ENCODE data around the gene NEK9.
"Not testable (repeated sequence)": the region's sequence is repeated elsewhere in the genome, so short reads cannot be mapped to it uniquely, and the experiment has no call there.

NEK9 gene

GRCh38 chr14:75144944-75145343, 18.1 kb upstream of the NEK9 start:
- DNase-seq (ENCODE audit: low spot score), result no peak

- DNase-seq (ENCODE audit: low spot score), result no peak
Measured at GRCh38 chr14:75143761-75144527, 17.1 kb upstream of the NEK9 start.

- no peak for DNase-seq (ENCODE audit: low spot score)
Measured at GRCh38 chr14:75142494-75142893, 15.6 kb upstream of the NEK9 start.

- DNase-seq (ENCODE audit: low spot score), result peak; percentile 27
Measured at GRCh38 chr14:75141967-75142366, 15.1 kb upstream of the NEK9 start.

GRCh38 chr14:75141062-75141461, 14.2 kb upstream of the NEK9 start:
- no peak for DNase-seq (ENCODE audit: low spot score)

GRCh38 chr14:75140620-75141019, 13.8 kb upstream of the NEK9 start:
- DNase-seq (ENCODE audit: low spot score), result no peak

GRCh38 chr14:75139185-75139584, 12.3 kb upstream of the NEK9 start:
- DNase-seq (ENCODE audit: low spot score), result no peak

- DNase-seq (ENCODE audit: low spot score), result no peak
Measured at GRCh38 chr14:75138492-75138891, 11.6 kb upstream of the NEK9 start.

- no peak for DNase-seq (ENCODE audit: low spot score)
Measured at GRCh38 chr14:75134644-75135043, 7.8 kb upstream of the NEK9 start.

GRCh38 chr14:75133597-75133996, 6.7 kb upstream of the NEK9 start:
- no peak for DNase-seq (ENCODE audit: low spot score)

GRCh38 chr14:75132382-75133086, 5.7 kb upstream of the NEK9 start:
- DNase-seq (ENCODE audit: low spot score), result peak; percentile 35

GRCh38 chr14:75128596-75128990, 1.7 kb upstream of the NEK9 start:
- DNase-seq (ENCODE audit: low spot score), result no peak

- DNase-seq (ENCODE audit: low spot score), result no peak
Measured at GRCh38 chr14:75127903-75128595, 1.2 kb upstream of the NEK9 start.

GRCh38 chr14:75127474-75127820, 599 bp upstream of the NEK9 start:
- not testable (repeated sequence) for DNase-seq (ENCODE audit: low spot score)

- no peak for DNase-seq (ENCODE audit: low spot score)
Measured at GRCh38 chr14:75126121-75126544, 715 bp downstream of the NEK9 start.

GRCh38 chr14:75125617-75126016, 1.2 kb downstream of the NEK9 start:
- no peak for DNase-seq (ENCODE audit: low spot score)

- DNase-seq (ENCODE audit: low spot score), result no peak
Measured at GRCh38 chr14:75123991-75124390, 2.9 kb downstream of the NEK9 start.

- DNase-seq (ENCODE audit: low spot score), result no peak
Measured at GRCh38 chr14:75121552-75121951, 5.3 kb downstream of the NEK9 start.

- DNase-seq (ENCODE audit: low spot score), result no peak
Measured at GRCh38 chr14:75120541-75121291, 6.1 kb downstream of the NEK9 start.

- DNase-seq (ENCODE audit: low spot score), result no peak
Measured at GRCh38 chr14:75119056-75119455, 7.8 kb downstream of the NEK9 start.

- DNase-seq (ENCODE audit: low spot score), result no peak
Measured at GRCh38 chr14:75113932-75114539, 12.8 kb downstream of the NEK9 start.

- DNase-seq (ENCODE audit: low spot score), result no peak
Measured at GRCh38 chr14:75109877-75110276, 17.0 kb downstream of the NEK9 start.

All from HuH-7.5 (cell line).